ENCODE data around the gene PTPRU. TPM values are rescaled to one million over a fixed set of nuclear protein-coding genes. Genes with fewer than 3 reads are reported as not detected.

PTPRU gene
- polyA plus RNA-seq, 3 donors: 9.4 to 12.0 (median 10.6) TPM

DNA sequence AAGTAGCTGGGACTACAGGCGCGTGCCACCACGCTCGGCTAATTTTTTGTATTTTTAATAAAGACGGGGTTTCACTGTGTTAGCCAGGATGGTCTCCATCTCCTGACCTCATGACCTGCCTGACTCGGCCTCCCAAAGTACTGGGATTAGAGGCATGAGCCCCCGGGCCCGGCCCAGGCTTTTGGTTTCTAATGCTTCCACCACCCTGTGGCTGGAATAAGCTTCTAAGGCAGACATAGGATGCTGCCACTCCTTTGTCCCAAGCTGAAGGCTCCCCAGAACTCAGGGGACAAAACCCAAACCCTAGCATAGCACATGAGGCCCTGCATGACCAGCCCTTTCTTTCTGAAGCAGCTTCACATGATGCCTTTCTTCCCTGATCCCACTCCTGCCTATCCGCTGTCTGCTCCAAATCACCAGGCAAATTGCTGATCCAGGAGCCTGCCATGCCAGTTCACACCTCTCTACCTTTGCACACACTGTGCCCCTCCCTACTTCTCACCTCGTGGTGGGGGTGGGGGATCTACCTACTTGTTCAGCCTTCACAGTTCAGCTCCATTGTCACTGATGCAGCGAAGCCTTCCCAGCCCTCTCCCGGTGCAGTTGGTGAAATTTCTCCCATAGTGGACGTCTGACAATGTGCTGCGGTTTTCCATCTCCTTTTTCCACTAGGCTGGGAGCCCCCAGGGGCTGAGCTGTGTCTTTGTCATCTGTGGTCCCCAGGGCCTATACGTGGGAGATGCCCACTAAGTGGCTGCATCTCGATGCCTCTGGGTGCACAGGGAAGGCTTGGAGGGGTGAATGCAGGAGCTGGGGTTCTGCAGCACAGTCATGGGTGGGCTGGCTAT lies 6.9 kb downstream of the PTPRU start:
- DNase-seq (ENCODE audit: low read depth in 3 of 3, low spot score in 2 of 3): no peak

DNA sequence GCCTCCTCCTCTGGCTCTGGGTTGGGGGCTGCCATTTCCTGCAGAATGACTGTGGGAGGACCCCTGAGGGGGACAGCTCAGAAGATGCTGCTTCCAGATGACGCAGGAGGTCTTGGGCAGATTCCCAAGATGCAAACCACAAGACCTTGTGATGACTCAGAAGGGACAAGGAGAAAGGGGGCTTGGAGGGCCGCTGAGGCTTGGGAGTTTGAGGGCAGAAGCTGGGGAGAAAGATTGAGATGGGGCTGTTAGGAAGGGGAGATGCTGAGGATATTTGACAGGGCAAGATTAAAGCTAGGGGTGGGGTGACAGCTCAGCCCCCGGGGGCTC lies 7.5 kb downstream of the PTPRU start:
- no peak for DNase-seq (ENCODE audit: low read depth in 3 of 3, low spot score in 2 of 3)

DNA sequence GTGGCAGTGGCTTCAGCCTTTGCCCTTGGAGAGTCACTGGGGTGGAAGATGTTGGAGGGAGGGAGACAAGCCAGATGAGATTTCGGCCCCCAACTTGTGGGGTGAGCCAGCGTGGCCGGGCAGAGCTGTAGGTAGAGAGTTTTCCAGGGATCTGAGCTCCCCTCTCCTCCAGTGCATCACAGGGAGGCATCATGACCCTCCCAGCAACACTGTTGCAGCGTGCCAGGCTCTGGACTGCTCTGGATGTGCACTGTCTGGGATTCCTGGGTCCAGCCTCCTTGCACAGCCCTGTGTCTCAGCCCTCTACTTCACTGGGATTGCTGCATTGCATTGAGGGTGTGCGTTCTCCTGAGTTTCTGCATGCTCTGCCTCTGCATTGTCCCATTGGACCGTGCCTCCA lies 8.9 kb downstream of the PTPRU start:
- no peak for DNase-seq (ENCODE audit: low read depth in 3 of 3, low spot score in 2 of 3)

DNA sequence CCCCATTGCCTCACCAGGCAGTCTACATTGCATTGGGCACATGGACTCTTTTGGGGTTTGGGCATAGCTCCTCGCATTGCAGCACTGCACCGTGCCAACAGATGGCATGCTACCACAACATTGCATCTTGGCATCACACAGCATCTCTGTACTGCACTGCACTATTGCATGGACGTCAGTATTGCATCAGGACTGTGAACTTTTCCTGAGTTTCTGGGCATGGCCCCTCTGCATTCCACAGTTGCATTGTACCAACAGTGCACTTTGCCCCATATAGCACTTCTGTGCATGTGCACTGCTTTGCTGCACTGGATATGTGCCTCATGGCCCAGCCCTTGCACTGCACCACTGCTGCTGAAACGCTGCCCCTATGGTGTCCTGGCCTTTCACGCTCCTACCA lies 9.6 kb downstream of the PTPRU start:
- DNase-seq (ENCODE audit: low read depth in 3 of 3, low spot score in 2 of 3): no peak

DNA sequence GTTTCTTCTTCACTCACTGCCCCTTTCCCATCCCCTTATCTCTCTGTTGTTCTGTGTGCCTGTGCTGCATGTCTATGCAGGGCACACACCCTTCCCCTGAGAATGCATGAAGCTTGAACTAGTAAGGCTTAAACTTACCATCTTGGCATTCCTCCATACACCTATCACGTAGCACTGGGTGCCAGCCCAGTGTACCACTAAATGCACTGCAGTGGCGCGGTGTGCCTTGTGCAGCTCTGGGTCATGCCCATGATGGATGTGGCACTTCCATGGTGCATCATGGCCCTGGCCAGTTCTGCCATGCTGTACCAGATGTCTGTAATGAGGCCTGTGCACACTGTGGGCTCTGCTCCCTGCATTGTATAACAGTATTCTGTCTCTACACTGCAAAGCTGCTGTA lies 10.7 kb downstream of the PTPRU start:
- no peak for DNase-seq (ENCODE audit: low read depth in 3 of 3, low spot score in 2 of 3)

DNA sequence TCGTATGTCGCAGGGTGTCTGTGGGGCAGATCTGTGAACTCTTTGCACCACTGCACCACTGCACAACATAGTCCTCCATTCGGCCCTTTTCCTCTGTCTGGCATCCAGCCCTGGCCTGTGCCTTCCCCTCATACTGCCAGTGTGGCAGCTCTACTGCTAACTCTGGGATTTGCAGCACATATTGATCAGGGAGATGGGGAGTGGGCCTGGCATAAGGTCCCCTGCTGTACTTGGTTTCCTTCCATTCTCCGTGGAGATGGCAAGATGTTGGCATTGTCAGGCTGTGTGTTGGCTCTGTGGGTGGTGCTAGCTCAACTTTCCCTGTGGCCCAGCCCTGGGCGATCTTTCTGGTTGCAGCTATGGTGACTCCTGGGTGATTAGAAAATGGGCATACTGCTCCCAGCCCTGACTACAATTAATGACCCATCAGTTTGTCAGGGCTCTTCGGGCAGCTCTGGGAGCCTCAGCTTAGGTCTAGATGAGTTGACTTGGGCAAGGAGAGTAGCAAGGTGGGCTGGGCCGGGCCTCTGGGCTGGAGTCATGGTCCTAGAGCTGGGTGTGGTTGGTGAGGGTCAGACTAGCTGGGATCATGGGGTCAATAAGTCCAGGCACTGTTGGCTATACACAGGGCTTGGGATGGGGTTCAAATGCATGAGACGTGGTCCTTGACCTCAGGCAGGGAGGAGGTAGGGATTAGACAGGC lies 11.4 kb downstream of the PTPRU start:
- DNase-seq (ENCODE audit: low read depth in 3 of 3, low spot score in 2 of 3): no peak

DNA sequence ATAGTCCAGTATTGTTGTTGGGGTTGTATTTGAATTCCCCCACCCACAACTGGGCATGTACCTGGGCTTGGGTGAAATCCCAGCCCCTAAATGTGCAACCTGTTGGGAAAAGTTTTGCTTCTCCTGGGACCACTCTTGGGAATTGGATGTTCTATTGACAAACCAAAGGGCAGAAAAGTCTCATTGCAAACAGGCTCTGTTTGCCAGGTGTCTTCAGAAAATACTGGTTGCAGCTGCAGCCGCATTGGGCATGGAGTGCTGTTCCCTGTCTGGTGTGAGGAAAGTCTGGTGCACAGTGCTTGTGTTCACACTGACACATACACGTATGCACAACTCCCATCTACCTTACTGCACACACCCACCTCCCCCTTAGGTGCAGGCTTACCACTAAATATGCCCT lies 12.1 kb downstream of the PTPRU start:
- no peak for DNase-seq (ENCODE audit: low read depth in 3 of 3, low spot score in 2 of 3)

DNA sequence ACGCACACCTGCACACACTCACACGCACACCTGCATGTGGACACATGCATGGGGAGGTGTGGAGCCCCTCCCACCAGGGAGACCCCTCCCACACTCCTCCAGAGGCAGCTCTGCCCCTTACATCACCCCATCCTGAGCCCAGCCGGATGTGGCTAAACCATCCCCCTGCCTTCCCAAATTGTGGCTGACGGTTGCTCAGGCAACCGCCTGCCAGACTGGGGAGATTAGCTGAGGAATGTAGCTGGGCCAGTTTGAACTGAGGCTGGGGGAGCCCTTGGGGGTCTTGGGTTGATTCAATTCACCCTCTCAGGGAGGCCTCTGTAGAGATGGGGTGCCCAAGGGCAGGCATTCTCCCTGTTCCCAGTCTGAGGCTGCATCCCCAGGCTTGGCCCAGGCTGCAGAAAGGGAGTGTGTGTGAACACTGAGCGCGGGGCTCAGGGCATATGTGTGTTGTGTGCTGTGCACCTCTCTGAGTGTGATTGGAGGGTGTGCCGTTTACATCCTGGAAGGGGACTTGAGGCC lies 12.9 kb downstream of the PTPRU start:
- no peak for DNase-seq (ENCODE audit: low read depth in 3 of 3, low spot score in 2 of 3)

DNA sequence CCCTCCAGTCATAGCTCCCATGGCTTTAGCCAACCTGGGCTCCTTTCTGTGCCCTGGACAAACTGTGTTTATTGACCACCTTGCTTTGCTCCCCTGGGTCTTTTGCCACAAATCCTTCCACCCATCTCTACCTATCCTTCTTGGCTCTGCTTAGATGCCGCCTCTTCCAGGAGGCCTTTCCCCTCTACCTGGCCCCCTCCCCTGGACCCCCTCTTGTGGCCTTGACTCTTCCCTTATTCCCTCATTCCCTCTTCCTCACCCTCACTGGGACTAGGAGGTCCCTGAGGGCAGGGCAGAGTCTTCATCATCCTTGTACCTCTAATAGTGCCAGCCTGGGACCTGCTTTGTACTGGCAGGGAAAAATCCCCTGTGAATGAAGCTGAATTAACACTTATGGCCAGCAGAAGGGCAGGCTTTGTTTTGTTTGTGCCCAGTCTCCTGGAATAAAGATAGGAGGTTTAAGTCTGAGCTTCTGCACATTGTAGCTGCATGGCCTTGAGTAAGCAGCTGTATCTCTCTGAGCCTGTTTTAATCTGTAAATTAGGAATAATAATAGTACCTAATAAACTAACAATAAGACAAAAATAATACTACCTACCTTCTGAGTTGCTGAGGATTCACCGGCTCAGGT lies 13.7 kb downstream of the PTPRU start:
- DNase-seq (ENCODE audit: low read depth in 3 of 3, low spot score in 2 of 3): no peak

DNA sequence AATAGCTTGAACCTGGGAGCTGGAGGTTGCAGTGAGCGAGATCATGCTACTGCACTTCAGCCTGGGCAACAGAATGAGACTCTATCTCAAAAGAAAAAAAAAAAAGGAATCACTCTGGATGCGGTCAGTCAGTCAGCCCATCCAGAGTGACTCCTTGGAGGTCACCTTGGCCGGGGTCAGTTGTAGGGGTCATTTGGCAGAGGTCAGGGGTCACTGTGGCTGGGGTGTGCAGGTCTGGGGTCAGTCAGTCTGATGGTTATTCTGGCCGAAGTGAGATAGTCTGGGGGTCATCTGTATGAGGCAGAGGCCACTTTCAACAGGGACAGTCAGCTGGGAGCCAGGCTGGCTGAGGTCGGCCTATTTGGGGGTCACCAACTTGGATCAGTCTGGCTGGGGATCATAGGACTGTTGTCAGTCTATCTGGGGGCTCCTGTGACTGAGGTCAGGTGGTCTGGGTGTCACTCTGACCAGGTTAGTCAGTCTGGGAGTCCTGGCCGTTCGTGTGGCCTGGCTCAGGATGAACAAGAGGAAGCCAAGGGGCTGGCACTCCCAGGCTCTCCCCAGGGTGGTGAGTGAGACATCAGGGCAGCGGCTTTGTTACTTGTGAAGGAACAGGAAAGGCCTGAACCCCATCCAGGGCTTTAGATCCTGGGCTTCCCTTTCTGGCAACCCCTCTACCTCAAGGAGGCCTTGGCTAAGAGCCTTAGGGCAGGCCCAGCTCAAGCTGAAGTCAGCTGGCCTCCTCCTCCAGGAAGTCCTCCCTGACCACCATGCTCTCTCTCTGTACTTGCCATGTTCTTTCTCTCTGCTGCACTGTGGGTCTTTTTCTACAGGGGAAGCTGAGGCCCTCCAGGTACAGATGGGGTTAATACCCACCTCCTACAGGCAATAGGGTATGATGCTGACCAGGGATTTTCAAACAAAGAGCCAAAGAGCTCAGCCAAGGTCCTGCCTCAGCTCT lies 15.1 kb downstream of the PTPRU start:
- no peak for DNase-seq (ENCODE audit: low read depth in 3 of 3, low spot score in 2 of 3)

DNA sequence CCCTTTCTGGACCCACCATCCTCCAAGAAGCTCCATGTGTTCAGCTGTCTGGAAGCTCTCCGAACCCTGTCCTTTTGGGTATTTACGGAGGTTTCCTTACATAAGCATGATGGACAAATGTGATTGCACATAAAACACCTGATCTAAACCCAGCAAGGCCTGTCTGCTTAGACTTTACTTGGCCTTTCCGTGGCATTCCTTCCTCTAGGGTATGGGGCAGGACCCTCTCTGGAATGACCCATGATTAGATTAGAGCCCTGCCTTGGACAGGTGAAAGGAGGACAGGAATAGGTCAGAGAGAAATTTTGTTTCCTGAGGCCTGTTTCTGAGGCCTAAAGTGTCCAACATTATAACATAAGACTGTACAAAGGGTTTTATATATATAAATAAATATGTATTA lies 16.9 kb downstream of the PTPRU start:
- DNase-seq (ENCODE audit: low read depth in 3 of 3, low spot score in 2 of 3): no peak

DNA sequence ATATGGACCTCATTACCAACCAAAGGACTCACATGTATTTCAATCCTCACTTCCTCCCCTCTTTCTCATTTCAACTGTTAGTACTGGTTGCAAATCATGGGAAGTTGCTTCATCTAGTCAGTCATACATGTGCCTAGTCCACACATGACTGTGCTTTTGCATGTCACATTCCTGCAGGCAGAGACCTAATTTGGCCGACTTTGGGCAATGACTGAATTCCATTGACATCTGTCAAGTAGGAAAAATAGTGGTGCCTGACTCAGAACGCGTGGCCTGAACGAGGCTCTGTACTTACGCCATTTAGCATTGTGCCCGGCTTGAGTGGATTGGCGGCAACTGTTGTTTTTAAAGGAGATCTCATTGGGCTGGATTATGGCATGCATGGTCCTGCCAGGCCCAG lies 18.0 kb downstream of the PTPRU start:
- no peak for DNase-seq (ENCODE audit: low read depth in 3 of 3, low spot score in 2 of 3)

DNA sequence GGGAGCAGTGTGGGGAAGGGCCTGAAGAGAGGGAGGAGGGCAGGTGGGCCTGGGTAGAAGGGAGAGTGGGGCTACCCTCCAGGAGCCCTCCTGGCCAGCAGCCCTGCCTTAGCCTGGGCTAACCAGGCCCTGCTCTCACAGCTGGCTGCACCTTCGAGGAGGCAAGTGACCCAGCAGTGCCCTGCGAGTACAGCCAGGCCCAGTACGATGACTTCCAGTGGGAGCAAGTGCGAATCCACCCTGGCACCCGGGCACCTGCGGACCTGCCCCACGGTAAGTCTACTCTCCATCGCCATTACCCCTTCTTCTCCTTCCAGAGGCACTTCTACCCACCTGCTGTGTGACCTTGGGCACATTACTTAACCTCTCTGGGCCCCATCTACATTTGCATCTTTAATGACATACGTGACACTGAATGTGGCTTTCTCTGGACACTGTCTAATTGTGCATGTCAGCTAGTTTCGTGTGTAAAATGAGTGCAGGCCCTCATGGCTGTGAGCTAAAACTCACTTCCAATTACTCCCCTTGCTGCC lies 18.9 kb downstream of the PTPRU start:
- no peak for DNase-seq (ENCODE audit: low read depth in 3 of 3, low spot score in 2 of 3)

DNA sequence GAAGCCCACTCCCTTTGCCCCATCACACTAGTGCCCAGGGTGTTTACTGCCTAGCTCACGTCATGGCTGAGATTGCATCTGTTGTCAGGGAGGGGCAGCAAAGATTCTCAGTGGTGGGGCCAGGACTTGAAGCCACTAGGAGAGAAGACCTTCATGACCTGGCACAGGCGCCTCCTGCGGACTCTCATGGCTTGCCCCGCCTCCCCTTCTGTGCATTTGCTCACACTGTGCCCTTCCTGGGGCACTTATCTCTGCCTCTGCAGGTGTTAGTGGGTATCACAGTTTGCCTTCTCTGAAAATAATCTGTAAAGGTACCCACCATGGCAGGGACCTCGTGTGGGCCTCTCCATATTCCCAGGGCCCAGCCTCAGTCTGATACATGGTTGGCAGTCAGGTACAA lies 20.1 kb downstream of the PTPRU start:
- DNase-seq (ENCODE audit: low read depth in 3 of 3, low spot score in 2 of 3): no peak

DNA sequence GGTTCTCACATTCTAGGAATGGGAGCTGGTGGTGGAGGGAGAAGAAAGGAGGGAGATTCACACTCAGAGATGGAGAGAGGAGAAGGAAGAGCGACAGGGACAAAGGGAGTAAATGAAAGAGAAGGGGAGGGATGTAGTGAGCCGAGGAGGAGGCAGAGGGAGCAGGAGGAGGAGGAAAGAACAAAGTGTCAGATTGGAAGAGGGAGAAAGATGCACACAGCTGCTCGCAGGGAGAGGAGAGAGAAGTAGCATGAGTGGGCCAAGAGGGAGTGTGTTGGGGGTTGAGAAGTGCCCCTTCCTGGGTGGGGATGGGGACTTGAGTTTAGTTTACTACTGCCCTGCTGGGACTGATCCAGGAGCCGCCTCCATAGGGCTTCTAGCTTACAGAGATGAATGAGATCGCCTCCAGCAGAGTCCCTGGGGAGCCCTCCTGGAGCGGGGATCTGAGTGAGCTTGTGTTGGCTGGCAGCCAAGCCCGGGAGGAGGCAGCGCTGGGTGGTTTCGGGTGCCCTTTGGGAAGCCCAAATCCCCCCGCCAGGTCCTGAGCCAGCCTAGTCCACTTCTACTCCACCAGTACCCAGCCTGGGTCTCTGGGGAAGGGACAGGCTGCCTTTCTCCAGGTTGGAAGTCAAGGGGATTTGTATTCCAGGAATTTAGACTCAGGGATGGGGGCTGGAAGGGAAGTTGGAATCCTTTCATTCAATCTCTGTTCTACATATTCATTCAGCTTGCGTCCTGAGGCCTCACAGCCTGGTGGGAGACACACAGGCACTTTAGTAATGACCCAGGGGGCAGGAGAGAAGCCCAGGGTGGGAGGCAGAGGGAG lies 20.9 kb downstream of the PTPRU start:
- no peak for DNase-seq (ENCODE audit: low read depth in 3 of 3, low spot score in 2 of 3)

DNA sequence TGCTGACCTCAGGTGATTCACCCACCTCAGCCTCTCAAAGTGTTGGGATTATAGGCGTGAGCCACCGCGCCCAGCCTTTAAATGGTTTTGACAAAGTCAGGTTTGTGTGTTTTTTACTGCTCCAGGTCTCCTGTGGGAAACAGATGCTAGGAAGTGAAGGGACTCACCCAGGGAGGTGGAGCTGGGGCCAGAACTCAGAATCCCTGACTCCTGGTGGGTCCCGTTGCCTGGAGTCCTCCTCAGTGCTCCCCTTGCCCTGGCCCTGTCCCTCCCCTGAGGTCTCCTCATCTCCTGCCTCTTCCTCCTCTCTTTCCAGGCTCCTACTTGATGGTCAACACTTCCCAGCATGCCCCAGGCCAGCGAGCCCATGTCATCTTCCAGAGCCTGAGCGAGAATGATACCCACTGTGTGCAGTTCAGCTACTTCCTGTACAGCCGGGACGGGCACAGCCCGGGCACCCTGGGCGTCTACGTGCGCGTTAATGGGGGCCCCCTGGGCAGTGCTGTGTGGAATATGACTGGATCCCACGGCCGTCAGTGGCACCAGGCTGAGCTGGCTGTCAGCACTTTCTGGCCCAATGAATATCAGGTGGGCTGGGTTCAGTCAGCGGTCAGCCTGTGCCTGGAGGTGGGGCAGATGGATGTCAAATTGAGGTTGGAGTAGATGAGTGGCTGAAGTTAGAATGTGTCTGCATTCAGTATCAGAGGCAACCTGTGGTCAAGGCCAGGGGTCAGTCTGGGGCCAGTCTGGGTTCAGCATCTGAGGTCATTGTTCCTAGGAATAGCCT lies 22.1 kb downstream of the PTPRU start:
- no peak for DNase-seq (ENCODE audit: low read depth in 3 of 3, low spot score in 2 of 3)

DNA sequence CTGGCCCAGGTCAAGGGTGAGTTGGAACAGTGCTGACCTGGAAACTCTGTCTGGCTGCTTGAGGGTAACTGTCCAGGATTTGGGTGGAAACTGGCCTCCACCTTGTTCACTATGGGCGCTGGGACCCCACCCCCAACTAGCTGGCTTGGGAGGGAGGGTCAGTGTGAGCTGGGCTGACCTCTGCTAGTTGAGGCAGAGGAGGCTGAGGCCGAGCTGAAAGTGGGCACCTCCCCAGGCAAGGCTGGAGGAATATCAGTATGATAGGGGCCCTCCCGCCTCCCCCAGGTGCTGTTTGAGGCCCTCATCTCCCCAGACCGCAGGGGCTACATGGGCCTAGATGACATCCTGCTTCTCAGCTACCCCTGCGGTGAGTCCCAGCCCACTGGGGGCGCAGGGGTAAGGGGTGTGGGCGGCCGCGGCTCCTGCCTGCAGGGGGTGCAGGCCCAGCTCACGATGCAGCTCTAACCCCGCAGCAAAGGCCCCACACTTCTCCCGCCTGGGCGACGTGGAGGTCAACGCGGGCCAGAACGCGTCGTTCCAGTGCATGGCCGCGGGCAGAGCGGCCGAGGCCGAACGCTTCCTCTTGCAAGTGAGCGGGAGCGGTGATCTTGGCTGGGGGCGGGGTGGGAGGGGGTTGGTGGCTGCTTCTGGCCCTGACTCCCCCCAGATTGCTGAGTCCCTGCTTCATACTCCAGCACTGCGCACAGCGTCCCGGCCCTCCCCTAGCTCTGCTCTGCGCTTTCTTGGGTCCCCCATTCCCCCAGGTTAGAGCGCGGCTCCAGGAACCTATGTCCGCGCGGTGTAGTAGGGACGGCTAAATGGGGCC lies 22.9 kb downstream of the PTPRU start:
- DNase-seq (ENCODE audit: low read depth in 3 of 3, low spot score in 2 of 3): no peak
